Progenitor cell of endocrine pancreas (in vitro differentiated cells): Measurements from ENCODE around the gene TERC. TPM values are rescaled to one million over a fixed set of nuclear protein-coding genes. Genes with fewer than 3 reads are reported as not detected.

Experiments
- DNase-seq: peaks from one replicate; pipeline ENCODE4 v3.0.0; 2021; ENCODE audit warnings: low spot score; ENCODE audit not compliant: unreplicated experiment
- H3K27ac Mint-ChIP-seq: 2 replicates; pipeline ENCODE4 v1.8.0; 2021; ENCODE audit warnings: mild to moderate bottlenecking, moderate library complexity, mixed read lengths
- H3K27me3 Mint-ChIP-seq: 2 replicates; pipeline ENCODE4 v1.8.0; 2021; ENCODE audit warnings: mixed read lengths
- H3K36me3 Mint-ChIP-seq: 2 replicates; pipeline ENCODE4 v1.8.0; 2022; ENCODE audit warnings: mixed read lengths; ENCODE audit not compliant: insufficient read depth
- H3K4me1 Mint-ChIP-seq: 2 replicates; pipeline ENCODE4 v1.8.0; 2021; ENCODE audit warnings: low read depth, mixed read lengths
- H3K4me3 Mint-ChIP-seq: 2 replicates; pipeline ENCODE4 v1.8.0; 2021; ENCODE audit warnings: low read depth, mild to moderate bottlenecking, moderate library complexity, mixed read lengths
- H3K9me3 Mint-ChIP-seq: 2 replicates; pipeline ENCODE4 v1.8.0; 2021; ENCODE audit warnings: low read depth, mixed read lengths
- long read RNA-seq: library from polyadenylated mRNA; unstranded; transcript quantifications from one replicate; pipeline ENCODE4 v2.0.0, GENCODE V29; 2020
- total RNA-seq: library from RNA; stranded (reverse); gene quantifications from 2 replicates; pipeline ENCODE4 v1.2.1, GENCODE V29; 2021
- TF ChIP-seq, protein P1 (sequence below): fragments of 200-600 bp; sonication (generic); IDR thresholded peaks from one replicate; pipeline ENCODE4 v1.5.0; 2021; ENCODE audit warnings: antibody characterized with exemption, mild to moderate bottlenecking; ENCODE audit not compliant: unreplicated experiment

TERC gene
- total RNA-seq: 9.1 and 12.4 TPM in 2 replicates
- long read RNA-seq: 0 reads

- Mint-ChIP-seq H3K9me3 (peaks cover 9% of the 10 kb centered on the region), H3K4me1 (peaks cover 4% of the 10 kb centered on the region), H3K36me3 (peaks cover 4% of the 10 kb centered on the region), H3K4me3 (peak within 1 kb of the TSS; percentile 85), H3K27ac (peak within 1 kb of the TSS; percentile 95), H3K27me3 (peaks cover 3% of the 10 kb centered on the region)
- peak; percentile 81 for DNase-seq
- TF ChIP-seq, protein P1, sequence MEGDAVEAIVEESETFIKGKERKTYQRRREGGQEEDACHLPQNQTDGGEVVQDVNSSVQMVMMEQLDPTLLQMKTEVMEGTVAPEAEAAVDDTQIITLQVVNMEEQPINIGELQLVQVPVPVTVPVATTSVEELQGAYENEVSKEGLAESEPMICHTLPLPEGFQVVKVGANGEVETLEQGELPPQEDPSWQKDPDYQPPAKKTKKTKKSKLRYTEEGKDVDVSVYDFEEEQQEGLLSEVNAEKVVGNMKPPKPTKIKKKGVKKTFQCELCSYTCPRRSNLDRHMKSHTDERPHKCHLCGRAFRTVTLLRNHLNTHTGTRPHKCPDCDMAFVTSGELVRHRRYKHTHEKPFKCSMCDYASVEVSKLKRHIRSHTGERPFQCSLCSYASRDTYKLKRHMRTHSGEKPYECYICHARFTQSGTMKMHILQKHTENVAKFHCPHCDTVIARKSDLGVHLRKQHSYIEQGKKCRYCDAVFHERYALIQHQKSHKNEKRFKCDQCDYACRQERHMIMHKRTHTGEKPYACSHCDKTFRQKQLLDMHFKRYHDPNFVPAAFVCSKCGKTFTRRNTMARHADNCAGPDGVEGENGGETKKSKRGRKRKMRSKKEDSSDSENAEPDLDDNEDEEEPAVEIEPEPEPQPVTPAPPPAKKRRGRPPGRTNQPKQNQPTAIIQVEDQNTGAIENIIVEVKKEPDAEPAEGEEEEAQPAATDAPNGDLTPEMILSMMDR: no peak
Observed at GRCh38 chr3:169764882-169765612, at the start of gene TERC. Gene TERC (minus strand): TSS chr3:169765060.

- H3K4me1 Mint-ChIP-seq: peaks cover 10% of the 10 kb centered on the region
- peak overlapping the region; percentile 56 for H3K27ac Mint-ChIP-seq
- peaks cover 6% of the 10 kb centered on the region for H3K9me3 Mint-ChIP-seq
- no peaks in the 10 kb centered on the region for H3K36me3 Mint-ChIP-seq
- TF ChIP-seq, protein P1: peak; percentile 40
- H3K27me3 Mint-ChIP-seq: peaks cover 11% of the 10 kb centered on the region
- no peak for DNase-seq
- peak overlapping the region; percentile 86 for H3K4me3 Mint-ChIP-seq
Observed at GRCh38 chr3:169813757-169814517, 49.1 kb upstream of the TERC start.

DNA sequence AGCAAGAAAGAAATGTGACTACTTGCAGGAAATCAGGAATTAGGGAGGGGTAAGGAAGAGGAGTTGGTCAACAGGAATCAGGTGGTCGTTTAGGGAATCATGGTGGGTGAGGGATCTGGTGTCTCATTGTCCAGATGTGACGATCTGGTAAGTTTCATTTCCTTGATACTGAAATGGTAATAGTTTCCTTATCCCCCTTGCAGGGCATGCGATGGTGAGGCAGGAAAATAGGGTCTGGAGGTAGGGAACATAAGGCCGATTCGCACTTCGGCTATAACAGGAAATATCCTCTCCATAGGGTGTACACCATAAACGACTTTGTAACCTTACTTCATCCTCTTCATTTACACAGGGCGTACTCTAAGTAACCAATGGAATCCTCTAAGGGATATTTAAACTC lies 48.4 kb upstream of the TERC start:
- peaks cover 6% of the 10 kb centered on the region for H3K9me3 Mint-ChIP-seq
- H3K4me3 Mint-ChIP-seq: peak overlapping the region; percentile 86
- H3K36me3 Mint-ChIP-seq: peaks cover under 1% of the 10 kb centered on the region
- peaks cover 10% of the 10 kb centered on the region for H3K4me1 Mint-ChIP-seq
- TF ChIP-seq, protein P1: no peak
- peak overlapping the region; percentile 88 for H3K27ac Mint-ChIP-seq
- no peak for DNase-seq
- peaks cover 10% of the 10 kb centered on the region for H3K27me3 Mint-ChIP-seq

- DNase-seq: peak; percentile 60
- TF ChIP-seq, protein P1: peak; percentile 13
- H3K4me1 Mint-ChIP-seq: peaks cover 10% of the 10 kb centered on the region
- peaks cover 6% of the 10 kb centered on the region for H3K9me3 Mint-ChIP-seq
- peaks cover 5% of the 10 kb centered on the region for H3K27me3 Mint-ChIP-seq
- peak within 1 kb of the TSS; percentile 90 for H3K27ac Mint-ChIP-seq
- H3K4me3 Mint-ChIP-seq: peak within 1 kb of the TSS; percentile 86
- H3K36me3 Mint-ChIP-seq: peaks cover 2% of the 10 kb centered on the region
Observed at GRCh38 chr3:169812332-169813235, 47.7 kb upstream of the TERC start, which contains the start of the genes LRRC34 and LRRIQ4. Gene LRRC34 (minus strand): TSS chr3:169812904. CDS start chr3:169812548, 356 bp downstream. Gene LRRIQ4 (plus strand): TSS chr3:169812870. CDS start chr3:169821922, 9,052 bp downstream.
